Right cardiac atrium (tissue), 5 donors: ENCODE measurements around the gene ROPN1L. TPM values are rescaled to one million over a fixed set of nuclear protein-coding genes. Genes with fewer than 3 reads are reported as not detected.

Source experiments
- ATAC-seq, 2 donors: fragments of 200-7000 bp; cut with Tn5 transposase; one replicate each; pipeline versions ENCODE4 v1.8.0 to v1.9.1; 2020; ENCODE audit warnings: moderate library complexity in 2 of 2, mild to moderate bottlenecking in 1 of 2
- DNase-seq, 3 donors: peaks; one replicate each; pipeline ENCODE4 v3.0.0-alpha.2; 2020
- H3K27ac ChIP-seq: one replicate; pipeline ENCODE4 v1.5.1; 2013; ENCODE audit warnings: mild to moderate bottlenecking, low read length, control low read depth, moderate library complexity
- H3K27me3 ChIP-seq: one replicate; pipeline ENCODE4 v1.6.1; 2013; ENCODE audit not compliant: control insufficient read depth, insufficient read depth
- H3K4me1 ChIP-seq: one replicate; pipeline ENCODE4 v1.6.1; 2013; ENCODE audit warnings: low read length; ENCODE audit not compliant: control insufficient read depth, insufficient read depth
- H3K4me3 ChIP-seq: one replicate; pipeline ENCODE4 v1.5.1; 2013; ENCODE audit warnings: low read length, control low read depth
- H3K9me3 ChIP-seq: one replicate; pipeline ENCODE4 v1.6.1; 2013; ENCODE audit warnings: low read length; ENCODE audit not compliant: control insufficient read depth
- WGBS: extraction: QIAGEN DNeasy Blood & Tissue Kit; methylation state at CpG from one replicate; pipeline ENCODE4 v1.1.7; 2013; 5-methylcytosine and 5-hydroxymethylcytosine counted together
- intact Hi-C, 4 donors: fragments of 100-400 bp; cut with DNase I; formaldehyde crosslinking; loops; one replicate each; pipeline versions ENCODE4 v1.11.0 to v1.14.0; 2022 to 2023
- polyA plus RNA-seq: library from polyadenylated mRNA; stranded (reverse); fragments of 200-250 nt; gene quantifications from one replicate; pipeline ENCODE4 v1.2.3, GENCODE V29; 2013
- total RNA-seq, 4 donors: library from RNA; stranded (reverse); fragmentation: NEBNext Ultra II Directional; extraction: Animal tissue kit (Norgen Biotek cat#: 25700); gene quantifications; one replicate each; pipeline ENCODE4 v1.2.1, GENCODE V29; 2021
- donor health status: healthy with polysubstance abuse.
- donor health status: DM: no; HTN: yes; CAD: no.
- donor health status: DM: no; HTN: no; CAD: no.
- donor health status: DM: no; HTN: yes; CAD: no; lungs with severe emphysema.
- donor health status: DM: yes; HTN: yes; CAD: no.

Gene ROPN1L
- total and polyA plus RNA-seq, 5 donors, result 0.78 to 1.5 (median 0.93) TPM

DNA sequence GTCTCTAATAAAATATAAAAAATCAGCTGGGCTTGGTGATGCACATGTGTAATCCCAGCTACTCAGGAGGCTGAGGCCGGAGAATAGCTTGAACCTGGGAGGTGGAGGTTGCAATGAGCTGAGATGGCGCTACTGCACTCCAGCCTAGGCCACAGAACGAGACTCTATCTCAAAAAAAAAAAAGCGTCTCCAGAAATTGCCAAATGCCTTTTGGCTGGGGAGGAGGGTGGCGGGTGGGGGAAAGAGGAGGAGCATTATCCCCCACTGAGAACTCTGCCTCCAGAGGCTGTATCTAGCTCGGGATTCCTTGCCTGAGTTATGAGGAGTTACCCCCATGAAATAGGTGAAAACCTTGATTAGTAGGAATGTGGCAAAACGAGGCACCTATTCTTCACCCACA, 4.8 kb downstream of the ROPN1L start:
- H3K9me3 ChIP-seq, result no peaks in the 10 kb centered on the region
- ATAC-seq, result no peak
- H3K4me3 ChIP-seq, result no peak overlapping the region
- 80% methylated on average over 7 of the region's 7 CpGs for WGBS
- H3K27ac ChIP-seq, result no peak overlapping the region
- no peaks in the 10 kb centered on the region for H3K4me1 ChIP-seq
- DNase-seq, result no peak
- H3K27me3 ChIP-seq, result no peaks in the 10 kb centered on the region
- intact Hi-C loops, result no loop called here

DNA sequence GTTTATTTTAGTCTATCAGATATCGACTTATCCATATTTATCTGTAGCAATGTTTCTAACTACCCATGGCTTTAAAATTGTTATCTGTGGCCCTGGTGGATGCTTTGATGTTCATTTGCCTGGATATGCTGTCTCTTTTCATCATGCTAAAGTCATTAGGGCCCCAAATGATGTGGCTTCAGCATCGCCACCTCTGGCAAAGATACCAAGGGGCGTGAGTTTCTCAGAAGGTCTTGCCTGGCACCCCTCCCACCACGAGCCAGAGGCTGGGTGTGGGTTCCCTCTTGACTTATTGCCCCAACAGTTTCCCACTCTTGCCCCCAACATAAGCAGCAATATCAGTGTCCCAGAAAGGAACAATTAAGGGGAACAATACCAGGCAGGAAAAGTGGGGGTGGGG, 5.4 kb downstream of the ROPN1L start:
- Histone ChIP-seq H3K4me3 (no peak overlapping the region), H3K9me3 (no peaks in the 10 kb centered on the region), H3K4me1 (no peaks in the 10 kb centered on the region), H3K27ac (no peak overlapping the region), H3K27me3 (no peaks in the 10 kb centered on the region)
- intact Hi-C loops, result no loop called here
- ATAC-seq, result no peak
- WGBS, result 84% methylated on average over 4 of the region's 4 CpGs
- no peak for DNase-seq

DNA sequence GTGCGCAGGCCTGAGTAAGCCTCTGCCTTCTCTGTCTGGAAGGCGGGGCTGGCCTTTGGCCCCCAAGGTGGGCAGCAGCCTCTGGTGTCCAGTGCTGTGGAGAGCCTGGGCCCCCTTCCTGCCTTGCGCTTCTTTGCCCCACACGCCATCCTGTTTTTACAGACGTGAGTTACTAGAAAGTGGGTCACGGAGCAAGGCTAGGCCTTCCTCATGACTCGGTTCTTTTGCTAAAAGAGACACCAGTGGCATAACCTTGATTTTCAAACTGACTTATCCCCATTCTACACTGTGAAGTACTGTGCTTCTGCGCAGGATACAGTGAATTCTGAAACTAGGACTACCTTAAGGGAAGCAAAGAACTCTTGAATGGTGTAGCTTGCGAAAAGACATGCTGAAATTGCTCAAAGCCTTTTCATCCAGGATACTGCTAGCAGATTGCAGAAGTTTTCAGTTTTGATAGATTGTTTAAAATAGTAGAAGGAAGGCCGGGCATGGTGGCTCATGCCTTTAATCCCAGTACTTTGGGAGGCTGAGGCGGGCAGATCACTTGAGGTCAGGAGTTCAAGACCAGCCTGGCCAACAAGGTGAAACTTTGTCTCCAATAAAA, 7.2 kb downstream of the ROPN1L start:
- ATAC-seq (no peak), DNase-seq (no peak)
- intact Hi-C loops, result no loop called here
- no peaks in the 10 kb centered on the region for H3K9me3 ChIP-seq
- H3K4me3 ChIP-seq, result no peak overlapping the region
- no peaks in the 10 kb centered on the region for H3K27me3 ChIP-seq
- H3K4me1 ChIP-seq, result no peaks in the 10 kb centered on the region
- 90% methylated on average over 11 of the region's 11 CpGs for WGBS
- H3K27ac ChIP-seq, result no peak overlapping the region

DNA sequence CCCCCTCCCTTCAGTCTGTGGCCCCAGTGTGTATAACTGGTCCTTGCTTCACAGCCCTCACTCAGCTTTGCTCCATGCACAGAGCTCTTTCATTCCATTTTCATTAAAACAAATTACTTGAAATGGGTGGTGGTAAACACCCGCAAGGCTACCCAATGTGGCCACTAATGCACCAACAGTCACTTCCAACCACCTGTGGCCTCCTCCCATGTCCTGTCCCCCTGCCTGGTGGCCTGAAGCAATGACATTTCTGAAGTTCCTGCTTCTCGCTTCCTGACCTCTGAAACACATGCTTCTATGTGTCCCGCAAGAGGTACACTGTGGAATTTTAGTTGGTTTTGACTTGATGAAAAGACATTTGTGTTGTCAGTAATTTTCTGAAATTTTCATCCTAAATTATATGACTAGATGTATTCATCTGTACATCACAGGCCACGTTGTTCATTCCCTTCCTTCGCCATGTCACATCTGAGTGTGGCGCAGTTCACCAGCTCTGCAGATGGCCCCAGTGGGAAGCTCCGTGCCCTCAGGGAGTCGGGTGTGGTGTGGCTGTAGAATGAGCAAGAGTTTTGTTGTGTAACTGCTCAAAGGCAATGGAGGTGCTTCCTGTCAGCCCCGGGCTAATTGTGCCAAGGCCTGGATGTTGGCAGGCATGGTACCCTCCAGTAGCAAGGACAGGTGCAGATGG, 9.6 kb downstream of the ROPN1L start:
- Histone ChIP-seq H3K4me3 (no peak overlapping the region), H3K9me3 (no peaks in the 10 kb centered on the region), H3K27ac (no peak overlapping the region), H3K27me3 (no peaks in the 10 kb centered on the region), H3K4me1 (no peaks in the 10 kb centered on the region)
- ATAC-seq (no peak), DNase-seq (no peak)
- intact Hi-C loops, result loop anchor here in 3 of 4 donors (5.0 to 10.0 kb wide), 2 partner anchors 176 to 1574 kb away; no protein-coding TSS in a partner anchor
- WGBS, result 75% methylated on average over 9 of the region's 9 CpGs

DNA sequence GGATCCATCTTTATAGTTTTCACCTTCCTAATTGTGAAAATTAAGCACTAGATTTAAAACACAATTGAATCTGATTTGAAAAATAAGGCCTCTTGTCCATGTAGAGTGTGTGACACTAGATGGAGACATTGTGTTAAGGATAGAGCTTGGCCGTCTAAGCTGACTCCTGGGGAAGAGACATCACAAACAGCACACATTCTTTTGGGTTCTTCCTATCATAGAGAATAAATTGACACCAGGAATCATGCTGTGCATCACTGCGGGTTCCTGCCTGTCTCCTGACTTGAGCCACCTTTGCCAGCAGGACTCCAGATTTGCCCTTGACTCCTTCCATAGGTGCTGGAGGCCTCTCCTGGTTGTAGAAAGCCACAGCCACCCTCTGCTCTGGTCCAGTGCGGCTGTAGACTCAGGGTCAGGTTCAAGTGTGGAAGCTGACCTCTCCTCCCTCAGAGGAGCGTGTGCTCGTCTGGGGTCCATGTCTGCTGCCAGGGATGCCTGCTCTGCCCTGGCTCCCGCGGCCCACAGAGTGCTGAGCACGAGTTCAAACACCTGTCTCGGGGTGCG, 11.2 kb downstream of the ROPN1L start:
- 64% methylated on average over 10 of the region's 10 CpGs for WGBS
- Histone ChIP-seq H3K27ac (no peak overlapping the region), H3K4me1 (no peaks in the 10 kb centered on the region), H3K9me3 (no peaks in the 10 kb centered on the region), H3K27me3 (no peaks in the 10 kb centered on the region), H3K4me3 (no peak overlapping the region)
- ATAC-seq (peak; percentile 79 to 84), DNase-seq (no peak)
- intact Hi-C loops, result loop anchor here in 3 of 4 donors (2.0 to 10.0 kb wide), 3 partner anchors 174 to 1572 kb away; no protein-coding TSS in a partner anchor

DNA sequence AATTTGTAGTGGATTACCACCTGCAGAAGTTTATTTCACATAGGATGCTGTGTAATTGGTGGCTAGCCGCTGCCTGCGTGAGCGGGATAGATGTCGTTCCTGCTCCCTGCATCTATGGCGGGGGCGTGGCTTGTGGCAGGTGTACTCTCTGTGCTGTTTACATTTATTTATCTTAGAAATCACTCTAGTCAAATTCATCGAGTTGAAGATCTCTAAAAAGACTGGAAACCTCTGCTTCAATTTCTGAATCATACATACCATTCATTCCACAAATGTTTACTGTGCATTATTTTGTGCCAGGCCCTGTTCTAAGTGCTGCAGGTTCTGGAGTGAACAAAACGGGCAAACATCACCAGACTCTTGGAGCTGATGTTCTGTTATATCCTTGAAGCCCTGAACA, 11.9 kb downstream of the ROPN1L start:
- Histone ChIP-seq H3K4me1 (no peaks in the 10 kb centered on the region), H3K27ac (no peak overlapping the region), H3K27me3 (no peaks in the 10 kb centered on the region), H3K4me3 (no peak overlapping the region), H3K9me3 (no peaks in the 10 kb centered on the region)
- 80% methylated on average over 8 of the region's 8 CpGs for WGBS
- DNase-seq, result no peak
- no peak for ATAC-seq
- intact Hi-C loops, result loop anchor here in 3 of 4 donors (2.0 to 10.0 kb wide), 3 partner anchors 174 to 1571 kb away; no protein-coding TSS in a partner anchor

DNA sequence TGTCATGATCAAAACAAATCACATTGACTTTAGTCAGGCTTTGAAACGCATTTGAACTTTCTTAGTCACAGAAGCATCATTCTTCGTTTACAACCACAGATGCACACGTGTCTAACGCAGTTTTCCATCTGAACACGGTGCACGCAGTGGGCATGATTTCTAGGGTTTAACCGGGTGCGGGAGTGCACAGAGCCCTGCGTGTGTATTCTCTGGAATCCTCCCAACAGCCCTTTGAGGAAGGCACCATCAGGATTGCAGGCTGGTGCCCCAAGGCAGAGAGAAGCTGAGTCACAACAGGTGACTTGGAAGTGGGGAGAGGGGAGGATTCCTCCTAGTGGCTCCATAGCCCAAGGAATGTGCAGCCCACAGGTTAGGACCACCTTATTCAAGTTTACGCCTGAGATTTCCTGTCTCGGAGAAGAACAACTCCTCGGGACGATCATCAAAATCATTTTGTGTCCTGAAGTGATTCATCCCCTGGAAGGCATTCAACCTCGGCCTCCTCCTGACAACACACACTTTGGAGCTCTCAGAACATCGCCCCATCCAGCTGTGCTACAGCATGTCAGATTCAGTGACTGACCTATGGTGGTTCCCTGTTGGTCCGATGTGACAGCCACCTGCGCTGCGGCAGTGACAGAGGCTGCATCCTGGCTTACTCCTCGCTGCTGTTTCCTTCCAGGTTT, 13.1 kb downstream of the ROPN1L start:
- Histone ChIP-seq H3K27me3 (no peaks in the 10 kb centered on the region), H3K27ac (no peak overlapping the region), H3K9me3 (no peaks in the 10 kb centered on the region), H3K4me3 (no peak overlapping the region), H3K4me1 (no peaks in the 10 kb centered on the region)
- ATAC-seq (no peak), DNase-seq (no peak)
- intact Hi-C loops, result loop anchor here (2.0 to 10.0 kb wide), 3 partner anchors 173 to 1570 kb away; no protein-coding TSS in a partner anchor
- WGBS, result 79% methylated on average over 19 of the region's 19 CpGs

DNA sequence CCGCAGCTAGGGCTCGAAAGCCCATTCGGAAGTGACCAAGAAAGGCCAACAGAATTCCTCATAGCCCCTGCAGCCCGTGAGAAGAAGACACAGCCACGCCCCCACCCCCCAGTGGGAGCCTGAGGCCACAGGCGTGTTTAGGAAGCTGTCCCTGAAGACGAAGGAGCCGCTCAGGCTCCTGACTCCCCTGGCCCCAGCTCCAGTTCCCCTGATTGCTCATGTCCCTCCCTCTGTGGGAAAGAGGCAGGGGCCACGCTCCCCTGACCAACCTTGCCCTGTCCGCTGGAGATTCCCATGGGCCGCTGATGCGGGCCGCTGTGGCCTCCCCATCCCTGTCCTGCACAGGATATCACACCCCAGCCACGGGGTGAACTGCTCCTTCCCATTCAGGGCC, 13.6 kb downstream of the ROPN1L start:
- Histone ChIP-seq H3K9me3 (no peaks in the 10 kb centered on the region), H3K27ac (no peak overlapping the region), H3K4me1 (peaks cover 2% of the 10 kb centered on the region), H3K27me3 (no peaks in the 10 kb centered on the region), H3K4me3 (no peak overlapping the region)
- no peak for ATAC-seq
- WGBS, result 83% methylated on average over 14 of the region's 14 CpGs
- intact Hi-C loops, result loop anchor here in 2 of 4 donors (2.0 to 10.0 kb wide), 2 partner anchors 174 to 1570 kb away; no protein-coding TSS in a partner anchor
- DNase-seq, result no peak

DNA sequence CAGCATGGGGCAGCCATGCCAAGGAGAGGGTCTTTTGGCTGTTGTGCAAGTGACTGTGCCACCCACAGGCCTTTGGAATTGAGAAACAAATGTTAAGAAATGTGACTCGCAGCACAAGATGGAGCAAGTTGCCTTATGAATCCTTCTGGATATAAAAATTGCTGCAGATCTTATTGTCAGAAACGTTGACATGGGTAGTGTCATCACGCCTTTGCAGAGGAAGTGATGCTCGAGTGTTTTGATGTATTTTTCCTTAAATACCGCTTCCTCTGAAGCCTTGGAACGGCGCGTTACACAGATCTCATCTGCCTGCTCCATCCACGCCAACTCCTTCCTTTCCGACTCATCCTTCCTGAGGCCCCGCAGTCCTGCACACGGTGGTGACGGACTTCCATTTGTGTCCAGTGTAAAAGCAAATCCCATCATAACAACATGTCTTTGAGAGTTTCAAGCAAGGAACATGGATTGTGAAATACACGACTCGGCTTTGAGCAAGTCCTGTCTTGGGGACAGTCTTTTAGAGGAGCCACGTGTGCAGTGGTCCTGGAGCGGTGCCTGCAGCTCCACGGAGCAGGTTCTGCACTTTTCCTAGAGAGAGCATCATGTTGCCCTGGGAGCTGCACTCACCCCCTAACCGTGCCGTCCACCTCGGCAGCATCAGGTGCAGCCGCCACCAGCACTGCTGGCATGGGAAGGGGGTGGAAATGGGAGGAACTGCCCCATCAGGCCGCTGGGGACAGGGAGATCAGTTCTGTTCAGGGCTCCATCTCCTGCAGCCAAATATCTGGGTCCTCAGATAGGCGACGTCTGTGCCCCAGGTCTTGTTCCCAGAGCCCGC, 15.1 kb downstream of the ROPN1L start:
- Histone ChIP-seq H3K4me3 (no peak overlapping the region), H3K27ac (no peak overlapping the region), H3K4me1 (peaks cover 3% of the 10 kb centered on the region), H3K9me3 (no peaks in the 10 kb centered on the region), H3K27me3 (no peaks in the 10 kb centered on the region)
- ATAC-seq, result no peak
- DNase-seq, result no peak
- intact Hi-C loops, result loop anchor here in 1 of 4 donors (10.0 kb wide), 1 partner anchor 1568 kb away; no protein-coding TSS in a partner anchor
- 66% methylated on average over 26 of the region's 26 CpGs for WGBS
